GM12878 (cell line): ENCODE data around the gene GOLIM4. TPM values are rescaled to one million over a fixed set of nuclear protein-coding genes. Genes with fewer than 3 reads are reported as not detected.

Experiments
- ATAC-seq: fragments of 200-7000 bp; cut with Tn5 transposase; 3 replicates; pipeline ENCODE4 v1.9.1; 2020; ENCODE audit warnings: mild to moderate bottlenecking, moderate library complexity
- BruUV-seq: library from RNA; stranded (reverse); fragments of 400-500 nt; replicated peaks from 2 replicates; lab custom pipeline; 2021; lab: Mats Ljungman, UMichigan
- CTCF ChIA-PET: fragments of 300-600 bp; sonication (Branson Sonifier 250); formaldehyde crosslinking; extraction: SDS; loops from one replicate; lab custom pipeline; 2021; ENCODE audit warnings: inconsistent platforms; lab: Yijun Ruan, JAX
- POLR2A ChIA-PET: fragments of 350-600 bp; formaldehyde crosslinking; extraction: SDS; loops from one replicate; lab custom pipeline; 2021; ENCODE audit warnings: inconsistent platforms; lab: Charles Lee
- RAD21 ChIA-PET: fragments of 300-600 bp; sonication (Branson Sonifier 250); formaldehyde crosslinking; loops from one replicate; lab custom pipeline; 2023; ENCODE audit warnings: antibody characterized with exemption; ENCODE audit not compliant: unreplicated experiment; lab: Charles Lee
- SMC1A ChIA-PET: fragments of 300-600 bp; sonication (Branson Sonifier 250); formaldehyde crosslinking; loops from one replicate; lab custom pipeline; 2023; ENCODE audit not compliant: unreplicated experiment, uncharacterized antibody; lab: Charles Lee
- DNase-seq: peaks from one replicate; pipeline ENCODE4 v3.0.0-alpha.2; 2011; ENCODE audit warnings: low read depth, low spot score
- FAIRE-seq: peaks from 3 replicates; lab custom pipeline; 2011; peaks lifted over from hg19 to GRCh38; lab: Jason Lieb, UNC
- H2AFZ ChIP-seq: 2 replicates; pipeline ENCODE4 v1.6.0; 2011; ENCODE audit warnings: low read depth, low read length, control low read depth; ENCODE audit not compliant: control insufficient read depth
- H3K27ac ChIP-seq: 2 replicates; pipeline ENCODE4 v1.5.1; 2011; ENCODE audit warnings: control low read depth; ENCODE audit not compliant: control insufficient read depth, insufficient read depth
- H3K27me3 ChIP-seq, 2 experiments: replicated peaks in 1 of 2; 2 replicates each; pipeline versions ENCODE4 v1.6.0 to v1.6.1; 2011; ENCODE audit warnings: low read length in 1 of 2; ENCODE audit not compliant: control insufficient read depth in 2 of 2, insufficient read depth in 2 of 2
- H3K36me3 ChIP-seq, 2 experiments: 2 replicates each; pipeline ENCODE4 v1.5.1; 2011; ENCODE audit warnings: low read length in 1 of 2; ENCODE audit not compliant: control insufficient read depth in 2 of 2, insufficient read depth in 2 of 2
- H3K4me1 ChIP-seq: 2 replicates; pipeline ENCODE4 v1.6.1; 2011; ENCODE audit warnings: mild to moderate bottlenecking, low read length, moderate library complexity, mixed read lengths; ENCODE audit not compliant: control insufficient read depth, insufficient read depth
- H3K4me2 ChIP-seq: 2 replicates; pipeline ENCODE4 v1.6.0; 2011; ENCODE audit warnings: control low read depth; ENCODE audit not compliant: control insufficient read depth, insufficient read depth
- H3K4me3 ChIP-seq: fragments of 200-600 bp; sonication (generic); 2 replicates; pipeline ENCODE4 v1.5.1; 2016
- H3K79me2 ChIP-seq: 2 replicates; pipeline ENCODE4 v1.6.0; 2011; ENCODE audit warnings: low read length; ENCODE audit not compliant: control insufficient read depth, insufficient read depth
- H3K9ac ChIP-seq: 2 replicates; pipeline ENCODE4 v1.8.0; 2011; ENCODE audit warnings: low read length, control low read depth, mixed read lengths; ENCODE audit not compliant: control insufficient read depth, insufficient read depth
- H3K9me3 ChIP-seq: replicated peaks from 3 replicates; pipeline ENCODE4 v1.5.1; 2011; ENCODE audit warnings: mild to moderate bottlenecking, low read length; ENCODE audit not compliant: control insufficient read depth, insufficient read depth
- H4K20me1 ChIP-seq: 2 replicates; pipeline ENCODE4 v1.6.0; 2011; ENCODE audit not compliant: control insufficient read depth, insufficient read depth
- ASH2L ChIP-seq: fragments of 300-600, 200-600 bp; sonication (generic); IDR thresholded peaks from 2 replicates; pipeline ENCODE4 v1.6.1; 2017; ENCODE audit warnings: low read depth, mild to moderate bottlenecking, borderline replicate concordance
- CBX5 ChIP-seq: sonication (generic); IDR thresholded peaks from 2 replicates; pipeline ENCODE4 v1.6.1; 2016; ENCODE audit warnings: low read depth, moderate library complexity, mild to moderate bottlenecking, inconsistent platforms
- CUX1 ChIP-seq: IDR thresholded peaks from 2 replicates; pipeline ENCODE4 v1.6.1; 2012; ENCODE audit warnings: improper control_type of control experiment, low read depth, low read length; ENCODE audit not compliant: insufficient replicate concordance
- NR2C2 ChIP-seq: IDR thresholded peaks from 2 replicates; pipeline ENCODE4 v1.6.1; 2011; ENCODE audit warnings: borderline replicate concordance, low read depth; ENCODE audit not compliant: control insufficient read depth, insufficient read length
- RBBP5 ChIP-seq: fragments of 200-600 bp; sonication (generic); conservative IDR thresholded peaks from 2 replicates; pipeline ENCODE4 v1.6.1; 2016
- RELA ChIP-seq: fragments of 450-650 bp; IDR thresholded peaks from 2 replicates; pipeline ENCODE4 v1.8.0; 2014; ENCODE audit warnings: borderline replicate concordance; ENCODE audit not compliant: partially characterized antibody
- TAF1 ChIP-seq: IDR thresholded peaks from 2 replicates; pipeline ENCODE4 v1.6.1; 2011; ENCODE audit warnings: mild to moderate bottlenecking, low read depth, low read length, borderline replicate concordance
- WRNIP1 ChIP-seq: IDR thresholded peaks from 2 replicates; pipeline ENCODE4 v1.6.1; 2011; ENCODE audit warnings: low read depth, low read length, improper control_type of control experiment, borderline replicate concordance
- ZSCAN29 ChIP-seq: fragments of 450-650 bp; IDR thresholded peaks from 2 replicates; pipeline ENCODE4 v1.6.1; 2017; ENCODE audit warnings: mild to moderate bottlenecking, moderate library complexity
- WGBS: methylation state at CpG from one replicate; pipeline ENCODE4 v1.1.6; 2016; ENCODE audit warnings: low lambda C conversion rate; ENCODE audit not compliant: insufficient replicate concordance, insufficient coverage; ENCODE audit errors: missing lambda C conversion rate; 5-methylcytosine and 5-hydroxymethylcytosine counted together
- in situ Hi-C: fragments of 300-500 bp; cut with MboI; formaldehyde crosslinking; loops from 9 replicates; pipeline ENCODE4 v1.14.3; 2018; ENCODE audit warnings: mixed read lengths
- intact Hi-C: fragments of 100-400 bp; cut with micrococcal nuclease; formaldehyde crosslinking; loops from one replicate; pipeline ENCODE4 v1.14.2; 2022; ENCODE audit not compliant: unreplicated experiment
- polyA plus RNA-seq, 11 experiments: library from polyadenylated mRNA; depleted of rRNA in 4 of 11; unstranded in 6 of 11; stranded (reverse) in 5 of 11; fragments of >200 nt; fragmentation: Nextera tagmentation in 4 of 11; fragmentation: Illumina TruSeq in 1 of 11; extraction: Ambion mirVana in 4 of 11; extraction: Trizol in 1 of 11; gene quantifications; 1 replicate in 1 of 11; 2 replicates in 10 of 11; pipeline versions ENCODE4 v1.2.1 to v1.2.3, GENCODE V29; 2011 to 2016; ENCODE audit warnings: inconsistent platforms in 2 of 11, missing spikeins in 2 of 11, low read depth in 1 of 11
- total RNA-seq, 4 experiments: library from RNA; depleted of rRNA in 3 of 4; stranded (reverse); fragments of >200 nt in 3 of 4; fragmentation: Illumina TruSeq in 1 of 4; extraction: Trizol in 1 of 4; gene quantifications; 2 replicates each; pipeline versions ENCODE4 v1.2.1 to v1.2.3, GENCODE V29; 2013 to 2021
- TF ChIP-seq, protein P1 (sequence below): fragments of 150-350 bp; IDR thresholded peaks from 2 replicates; pipeline ENCODE4 v1.6.1; 2016; ENCODE audit warnings: low read depth, low read length
- TF ChIP-seq, protein P2 (sequence below): IDR thresholded peaks from 2 replicates; pipeline ENCODE4 v1.6.1; 2011; ENCODE audit warnings: mild to moderate bottlenecking, low read depth, low read length, moderate library complexity; ENCODE audit not compliant: insufficient replicate concordance

GOLIM4 gene
- total and polyA plus RNA-seq, 10 of the 15 experiments (the other 5 are each of a cell fraction or from before 2014, with no cell fraction given): 11.1 to 32.4 (median 19.3) TPM

DNA sequence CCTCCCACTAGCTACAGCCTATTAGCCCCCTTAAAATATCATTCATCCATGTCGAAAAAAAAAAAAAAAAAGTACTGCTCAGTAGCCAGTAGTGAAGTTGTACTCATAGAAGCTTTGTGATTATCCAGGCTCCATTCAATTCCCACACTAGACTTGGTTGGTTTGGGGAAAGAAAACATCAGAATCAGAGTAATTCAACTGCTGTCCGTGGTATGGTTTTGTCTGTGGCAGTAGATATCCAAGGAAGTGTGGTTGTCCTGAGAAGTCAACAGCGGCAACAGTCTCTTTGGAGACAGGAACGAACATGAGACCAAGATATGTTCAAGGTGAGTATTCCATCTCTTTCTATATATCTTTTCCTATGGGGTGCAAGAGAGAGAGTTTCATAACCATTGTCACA lies 99.2 kb downstream of the GOLIM4 start:
- intact Hi-C loops (no loop called here), in situ Hi-C loops (no loop called here)
- 45% methylated on average over 3 of the region's 4 CpGs for WGBS
- H3K9ac ChIP-seq: no peak overlapping the region
- DNase-seq: no peak
- no peak for ATAC-seq
- no TSS peak for BruUV-seq
- H3K36me3 ChIP-seq: no peaks in the 10 kb centered on the region
- no peak overlapping the region for H2AFZ ChIP-seq
- H3K27me3 ChIP-seq: no peaks in the 10 kb centered on the region
- SMC1A ChIA-PET: no interaction called here
- POLR2A ChIA-PET: no interaction called here
- no peak overlapping the region for H3K27ac ChIP-seq
- no peaks in the 10 kb centered on the region for H3K9me3 ChIP-seq
- FAIRE-seq: no peak
- H3K79me2 ChIP-seq: no peaks in the 10 kb centered on the region
- RAD21 ChIA-PET: no interaction called here
- H3K4me3 ChIP-seq: no peak overlapping the region
- no peaks in the 10 kb centered on the region for H4K20me1 ChIP-seq
- CTCF ChIA-PET: no interaction called here
- no peak overlapping the region for H3K4me2 ChIP-seq
- no peaks in the 10 kb centered on the region for H3K4me1 ChIP-seq
- TF ChIP-seq CUX1: no peak
- no peak for TF ChIP-seq NR2C2
- no peak for TF ChIP-seq CBX5
- no peak for TF ChIP-seq WRNIP1
- TF ChIP-seq, protein P1, sequence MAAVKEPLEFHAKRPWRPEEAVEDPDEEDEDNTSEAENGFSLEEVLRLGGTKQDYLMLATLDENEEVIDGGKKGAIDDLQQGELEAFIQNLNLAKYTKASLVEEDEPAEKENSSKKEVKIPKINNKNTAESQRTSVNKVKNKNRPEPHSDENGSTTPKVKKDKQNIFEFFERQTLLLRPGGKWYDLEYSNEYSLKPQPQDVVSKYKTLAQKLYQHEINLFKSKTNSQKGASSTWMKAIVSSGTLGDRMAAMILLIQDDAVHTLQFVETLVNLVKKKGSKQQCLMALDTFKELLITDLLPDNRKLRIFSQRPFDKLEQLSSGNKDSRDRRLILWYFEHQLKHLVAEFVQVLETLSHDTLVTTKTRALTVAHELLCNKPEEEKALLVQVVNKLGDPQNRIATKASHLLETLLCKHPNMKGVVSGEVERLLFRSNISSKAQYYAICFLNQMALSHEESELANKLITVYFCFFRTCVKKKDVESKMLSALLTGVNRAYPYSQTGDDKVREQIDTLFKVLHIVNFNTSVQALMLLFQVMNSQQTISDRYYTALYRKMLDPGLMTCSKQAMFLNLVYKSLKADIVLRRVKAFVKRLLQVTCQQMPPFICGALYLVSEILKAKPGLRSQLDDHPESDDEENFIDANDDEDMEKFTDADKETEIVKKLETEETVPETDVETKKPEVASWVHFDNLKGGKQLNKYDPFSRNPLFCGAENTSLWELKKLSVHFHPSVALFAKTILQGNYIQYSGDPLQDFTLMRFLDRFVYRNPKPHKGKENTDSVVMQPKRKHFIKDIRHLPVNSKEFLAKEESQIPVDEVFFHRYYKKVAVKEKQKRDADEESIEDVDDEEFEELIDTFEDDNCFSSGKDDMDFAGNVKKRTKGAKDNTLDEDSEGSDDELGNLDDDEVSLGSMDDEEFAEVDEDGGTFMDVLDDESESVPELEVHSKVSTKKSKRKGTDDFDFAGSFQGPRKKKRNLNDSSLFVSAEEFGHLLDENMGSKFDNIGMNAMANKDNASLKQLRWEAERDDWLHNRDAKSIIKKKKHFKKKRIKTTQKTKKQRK: no peak
- TF ChIP-seq RELA: no peak
- no peak for TF ChIP-seq TAF1
- no peak for TF ChIP-seq ASH2L
- no peak for TF ChIP-seq RBBP5
- TF ChIP-seq, protein P2, sequence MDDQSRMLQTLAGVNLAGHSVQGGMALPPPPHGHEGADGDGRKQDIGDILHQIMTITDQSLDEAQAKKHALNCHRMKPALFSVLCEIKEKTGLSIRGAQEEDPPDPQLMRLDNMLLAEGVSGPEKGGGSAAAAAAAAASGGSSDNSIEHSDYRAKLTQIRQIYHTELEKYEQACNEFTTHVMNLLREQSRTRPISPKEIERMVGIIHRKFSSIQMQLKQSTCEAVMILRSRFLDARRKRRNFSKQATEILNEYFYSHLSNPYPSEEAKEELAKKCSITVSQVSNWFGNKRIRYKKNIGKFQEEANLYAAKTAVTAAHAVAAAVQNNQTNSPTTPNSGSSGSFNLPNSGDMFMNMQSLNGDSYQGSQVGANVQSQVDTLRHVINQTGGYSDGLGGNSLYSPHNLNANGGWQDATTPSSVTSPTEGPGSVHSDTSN: no peak
- TF ChIP-seq ZSCAN29: no peak
